GM21619 (cell line): ENCODE data around the gene UBE2N.
"Not testable (repeated sequence)": the region's sequence is repeated elsewhere in the genome, so short reads cannot be mapped to it uniquely, and the experiment has no call there.

Experiments
- ATAC-seq: cut with Tn5 transposase; IDR thresholded peaks from one replicate; pipeline ENCODE4 v1.9.1; 2021; ENCODE audit not compliant: unreplicated experiment

Gene UBE2N

DNA sequence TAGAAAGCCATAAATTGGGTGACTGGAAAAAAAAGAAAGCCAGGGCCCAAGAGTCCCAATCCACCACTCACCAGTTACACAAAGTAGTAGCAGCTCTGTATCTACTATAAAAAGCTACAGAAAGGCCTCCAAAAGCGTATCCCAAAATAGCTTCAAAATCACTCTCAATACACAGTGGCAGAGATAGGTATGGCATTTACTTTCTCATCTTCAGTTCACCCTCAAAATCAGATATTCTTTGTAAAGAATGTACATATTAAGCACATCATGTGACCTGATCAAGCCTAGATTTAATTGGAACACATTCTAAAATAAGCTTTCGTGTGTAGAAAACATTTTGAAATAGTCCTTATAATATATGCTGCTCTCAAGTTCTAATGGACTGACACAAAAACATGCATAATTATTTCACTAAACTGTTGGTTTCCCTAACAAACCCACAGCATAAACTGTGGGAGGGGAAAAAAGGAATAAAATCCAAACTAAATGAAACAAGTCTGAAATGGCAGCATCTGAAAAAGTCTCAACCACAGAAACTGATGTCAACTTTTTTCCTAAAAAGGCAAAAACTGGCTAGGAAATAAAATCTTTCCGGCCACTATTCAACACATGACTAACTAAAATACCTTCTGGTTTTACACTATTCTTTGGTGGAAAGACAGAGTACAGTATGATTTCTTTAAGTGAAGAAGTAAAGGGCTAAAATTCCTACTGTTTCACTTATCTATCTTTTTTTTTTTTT lies 25.9 kb downstream of the UBE2N start:
- ATAC-seq, result peak; percentile 44

GRCh38 chr12:93413064-93413463 lies 28.7 kb downstream of the UBE2N start:
- no peak for ATAC-seq

DNA sequence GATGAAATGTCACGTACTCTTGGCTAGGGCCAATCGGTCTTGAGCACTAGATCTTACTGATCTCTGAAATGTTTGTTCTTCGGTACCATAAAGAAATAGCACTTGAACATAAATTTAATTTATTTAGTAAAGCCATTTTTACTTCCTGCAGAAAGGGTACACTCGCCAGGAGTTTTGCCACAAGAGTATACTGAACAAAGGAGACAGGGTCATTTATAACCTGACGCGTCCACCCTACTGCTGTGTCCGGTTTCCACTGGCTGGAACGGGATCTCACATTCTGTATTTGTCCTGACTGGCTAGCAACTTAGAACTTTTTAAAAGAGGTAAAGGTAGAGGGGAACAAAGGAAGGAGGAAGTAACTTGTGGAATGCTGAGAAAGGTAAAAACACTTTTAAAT lies 29.4 kb downstream of the UBE2N start:
- not testable (repeated sequence) for ATAC-seq

DNA sequence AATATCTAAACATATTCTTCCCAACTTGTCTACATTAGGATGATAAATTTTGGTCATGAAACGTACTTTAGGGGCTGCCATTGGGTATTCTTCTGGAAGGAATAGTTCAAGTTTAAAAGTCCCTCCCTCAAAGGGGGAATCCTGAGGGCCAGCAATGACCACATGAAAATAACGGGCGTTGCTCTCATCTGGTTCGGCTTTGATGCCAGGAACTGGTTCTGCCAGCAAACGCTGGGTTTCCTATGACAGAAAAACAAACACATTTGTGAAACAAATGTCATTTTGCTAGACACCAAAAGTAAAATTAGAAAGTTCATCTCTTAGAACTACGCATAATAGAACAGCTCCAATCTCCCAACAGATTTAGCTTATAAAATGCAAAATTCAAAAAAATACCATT lies 30.7 kb downstream of the UBE2N start:
- not testable (repeated sequence) for ATAC-seq

DNA sequence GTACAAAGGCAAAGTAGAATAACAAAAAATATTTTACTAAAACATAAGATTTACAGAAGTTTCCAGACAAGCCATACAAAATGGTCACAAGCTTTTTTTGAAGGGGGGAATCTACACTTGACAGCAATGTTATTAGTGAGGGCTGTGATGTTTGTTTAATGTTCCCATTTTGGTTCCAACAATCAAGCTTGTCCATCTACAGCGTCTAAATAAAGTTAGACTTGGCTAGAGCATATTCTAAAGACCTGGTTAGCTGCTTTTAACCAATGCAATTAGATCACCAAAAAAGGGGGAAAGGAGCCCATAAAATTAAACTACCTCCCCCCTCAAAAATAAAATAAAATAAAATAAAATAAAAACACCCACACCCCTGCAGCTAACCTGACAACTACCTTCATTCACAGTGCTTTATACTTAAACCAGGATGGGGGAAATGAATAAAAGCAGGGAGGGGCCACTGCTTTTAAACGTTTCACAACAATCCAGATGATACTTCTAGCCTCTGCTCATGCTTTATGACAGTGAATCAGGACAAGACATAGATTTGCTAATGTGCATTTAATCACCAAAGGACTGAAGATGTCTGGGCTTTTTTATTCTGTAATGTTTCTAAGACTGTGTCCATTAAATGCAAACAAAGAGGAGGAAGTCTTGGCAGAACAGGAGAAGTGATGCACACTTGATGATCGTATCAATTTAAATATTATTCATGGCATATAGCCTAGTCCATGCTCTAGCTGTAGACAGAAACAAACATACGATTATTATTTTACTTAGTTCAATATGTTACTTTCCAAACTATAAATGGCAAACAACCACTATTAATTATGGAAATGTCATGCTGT lies 32.2 kb downstream of the UBE2N start:
- not testable (repeated sequence) for ATAC-seq

- no peak for ATAC-seq
These were observed 32.9 kb downstream of the UBE2N start for GRCh38 chr12:93408813-93409212.

DNA sequence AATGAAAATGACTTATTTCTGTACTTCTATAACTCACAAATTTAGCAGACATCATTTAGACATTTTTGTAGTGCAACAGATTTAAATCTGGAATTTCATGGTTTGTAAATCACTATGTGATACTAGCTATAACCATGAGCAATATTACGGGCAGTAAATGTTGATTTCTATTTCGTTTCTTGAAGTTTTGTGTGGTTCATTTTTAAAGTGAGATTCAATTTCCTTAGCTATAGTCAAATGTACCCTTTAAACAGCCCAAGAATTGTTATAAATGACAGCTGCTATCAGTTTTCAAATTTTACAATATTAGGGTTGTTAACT lies 33.8 kb downstream of the UBE2N start:
- no peak for ATAC-seq

DNA sequence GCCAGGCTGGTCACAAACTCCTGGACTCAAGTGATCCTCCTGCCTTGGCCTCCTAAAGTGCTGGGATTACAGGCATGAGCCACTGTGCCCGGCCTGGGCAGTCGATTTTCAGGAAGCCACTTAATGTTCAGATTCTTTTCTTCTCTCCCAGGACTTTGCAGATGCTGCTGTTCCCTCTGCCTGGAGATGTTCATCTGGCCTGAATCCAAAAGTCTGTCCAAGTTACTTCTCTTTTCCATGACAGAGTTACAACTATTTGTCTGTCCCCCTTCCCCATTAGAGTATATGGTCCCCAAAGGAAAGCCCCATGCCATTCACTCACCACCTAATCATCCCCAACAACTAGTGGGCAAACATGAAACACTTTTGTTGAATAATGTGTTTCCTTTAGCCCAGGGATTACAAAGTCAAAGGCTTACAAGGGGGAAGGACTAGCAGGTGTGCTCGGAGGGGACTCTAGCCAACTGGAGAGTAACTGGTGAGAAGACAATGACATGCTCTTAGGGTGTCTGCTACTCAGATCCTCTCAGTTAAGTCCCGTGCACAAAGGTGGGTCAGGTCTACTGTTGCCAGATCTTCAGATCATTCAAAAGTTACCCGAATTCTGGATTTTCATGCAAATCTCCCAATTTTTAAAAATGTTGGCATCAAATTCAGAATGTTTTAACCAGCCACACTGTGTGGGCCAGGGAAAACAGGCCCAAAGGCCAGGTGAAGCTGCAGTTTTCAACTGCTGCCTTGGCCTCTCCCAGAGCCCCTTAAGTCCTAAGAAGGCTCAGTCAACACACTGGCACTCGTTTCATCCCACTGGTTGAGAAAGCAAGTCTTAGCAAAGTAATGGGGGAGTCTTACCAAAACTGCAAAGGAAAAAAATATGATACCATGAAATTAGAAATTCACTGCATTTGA lies 34.4 kb downstream of the UBE2N start:
- no peak for ATAC-seq

- no peak for ATAC-seq
These were observed 36.5 kb downstream of the UBE2N start for GRCh38 chr12:93404961-93405849.

GRCh38 chr12:93403988-93404803 lies 37.6 kb downstream of the UBE2N start:
- no peak for ATAC-seq

GRCh38 chr12:93402333-93403311 lies 39.1 kb downstream of the UBE2N start:
- ATAC-seq, result no peak

DNA sequence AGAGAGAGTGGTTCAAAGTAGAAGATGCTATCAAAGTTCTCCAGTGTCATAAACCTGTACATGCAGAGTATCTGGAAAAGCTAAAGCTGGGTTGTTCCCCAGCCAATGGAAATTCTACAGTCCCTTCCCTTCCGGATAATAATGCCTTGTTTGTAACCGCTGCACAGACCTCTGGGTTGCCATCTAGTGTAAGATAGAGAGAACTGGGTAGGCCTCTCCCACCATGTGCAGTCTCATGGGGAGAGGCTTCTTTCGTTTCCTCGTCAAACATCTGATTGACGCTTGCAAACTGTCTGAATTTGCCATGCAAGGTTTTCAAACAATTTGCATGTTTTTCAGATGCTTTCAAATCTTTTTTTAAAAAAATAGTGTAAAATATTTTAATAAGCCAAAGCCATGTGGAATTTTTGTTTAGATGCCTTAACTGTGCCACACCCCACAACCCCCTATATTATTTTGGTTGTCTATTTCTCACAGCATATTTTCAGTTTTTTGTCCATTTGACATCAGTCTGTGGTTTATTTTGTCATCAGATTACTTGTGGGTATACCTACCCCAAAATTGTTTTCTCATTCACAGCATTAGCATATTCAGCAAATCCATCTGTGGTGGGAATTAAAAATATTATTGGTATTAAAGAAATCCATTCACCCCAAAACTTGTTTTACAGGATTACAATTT lies 42.4 kb downstream of the UBE2N start:
- ATAC-seq, result peak; percentile 91

- ATAC-seq, result no peak
These were observed 44.3 kb downstream of the UBE2N start for GRCh38 chr12:93397412-93397811.

- no peak for ATAC-seq
These were observed 48.3 kb downstream of the UBE2N start for GRCh38 chr12:93393425-93393824.

- ATAC-seq, result no peak
These were observed 51.0 kb downstream of the UBE2N start for GRCh38 chr12:93390549-93391297.

GRCh38 chr12:93390031-93390430 lies 51.7 kb downstream of the UBE2N start:
- no peak for ATAC-seq

DNA sequence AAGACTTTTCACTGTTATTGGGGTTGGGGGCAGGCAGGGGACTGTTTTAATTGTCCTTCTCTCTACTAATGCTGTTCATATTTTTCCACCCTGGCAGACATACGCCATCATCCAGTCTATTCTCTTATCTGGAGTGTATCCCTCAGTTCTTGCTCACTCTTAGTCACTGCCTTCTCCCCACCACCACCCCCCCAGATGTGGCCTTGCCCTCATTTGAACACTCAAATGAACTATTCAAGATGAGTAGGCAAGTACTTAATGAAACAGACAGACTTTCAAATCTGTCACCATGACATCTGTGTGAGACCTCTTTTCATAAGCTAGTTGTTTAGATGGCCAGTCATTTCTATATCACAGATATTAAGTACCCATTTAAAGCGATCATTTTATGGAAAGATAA lies 54.0 kb downstream of the UBE2N start:
- ATAC-seq, result no peak
